Measurements from ENCODE around the gene GRIK3. TPM values are rescaled to one million over a fixed set of nuclear protein-coding genes. Genes with fewer than 3 reads are reported as not detected.
A peak's percentile ranks its signal among the peaks of the same experiment; 100 is the strongest.

Gene GRIK3
- total and polyA plus RNA-seq, 8 donors = under 0.01 to 4.9 (median 0.46) TPM; not detected in 1

GRCh38 chr1:36977731-36978406 is 56.4 kb downstream of the GRIK3 start:
- intact Hi-C loops (cut with DNase I; ENCODE audit: low total_unique reads) = no loop called here
- Histone ChIP-seq H3K27me3 (peaks cover 0 to 66% (median 0%) of the 10 kb centered on the region in 3 donors), H3K27ac (no peak overlapping the region), H3K4me1 (no peaks in the 10 kb centered on the region), H3K36me3 (no peaks in the 10 kb centered on the region), H3K9me3 (peaks cover 0 to 13% (median 10%) of the 10 kb centered on the region in 4 donors), H3K4me3 (no peak overlapping the region)
- TF ChIP-seq CTCF (IDR thresholded peaks at IDR 0.05) (no peak), POLR2AphosphoS5 (IDR thresholded peaks at IDR 0.05) (no peak), EP300 (IDR thresholded peaks at IDR 0.05) (no peak), POLR2A (IDR thresholded peaks at IDR 0.05) (no peak)
- peak in 1 of 2 donors; percentile 38 for DNase-seq
- 75 to 84% (median 78%) methylated on average over 9 of the region's 9 CpGs for WGBS, 5 donors

- Histone ChIP-seq H3K9me3 (peaks cover 0 to 13% (median 10%) of the 10 kb centered on the region in 4 donors), H3K27ac (no peak overlapping the region), H3K27me3 (peaks cover 0 to 44% (median 0%) of the 10 kb centered on the region in 3 donors), H3K4me3 (no peak overlapping the region), H3K4me1 (no peaks in the 10 kb centered on the region), H3K36me3 (no peaks in the 10 kb centered on the region)
- WGBS, 5 donors = 41 to 52% (median 49%) methylated on average over 4 to 5 of the region's 5 CpGs
- TF ChIP-seq CTCF (IDR thresholded peaks at IDR 0.05) = no peak
- TF ChIP-seq POLR2A (IDR thresholded peaks at IDR 0.05) = no peak
- no peak for TF ChIP-seq POLR2AphosphoS5 (IDR thresholded peaks at IDR 0.05)
- TF ChIP-seq EP300 (IDR thresholded peaks at IDR 0.05) = no peak
- intact Hi-C loops (cut with DNase I; ENCODE audit: low total_unique reads) = no loop called here
- no peak for DNase-seq
Measured at GRCh38 chr1:36975642-36976041, 58.7 kb downstream of the GRIK3 start.

DNA sequence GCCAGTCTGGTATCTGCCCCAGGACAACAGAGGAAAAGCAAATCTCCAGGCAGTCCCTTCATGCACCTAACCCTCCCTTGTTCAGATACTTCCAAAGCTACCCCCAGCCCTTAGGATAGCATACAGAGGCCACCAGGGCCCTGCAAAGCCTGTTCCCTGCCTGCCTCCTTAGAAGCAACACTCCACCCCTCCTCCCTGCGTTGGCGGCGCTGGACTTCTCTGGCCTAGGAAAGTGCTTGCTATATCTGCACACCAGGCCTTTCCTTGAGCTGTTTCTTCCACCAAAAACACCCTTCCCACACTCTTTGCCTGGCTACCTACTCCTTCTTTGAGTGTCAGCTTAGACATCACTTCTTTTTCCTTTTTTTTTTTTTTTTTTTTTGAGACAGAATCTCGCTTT is 61.3 kb downstream of the GRIK3 start:
- intact Hi-C loops (cut with DNase I; ENCODE audit: low total_unique reads) = no loop called here
- peaks cover 0 to 31% (median 0%) of the 10 kb centered on the region in 3 donors for H3K27me3 ChIP-seq
- peaks cover 0 to 7% (median 5%) of the 10 kb centered on the region in 4 donors for H3K9me3 ChIP-seq
- no peaks in the 10 kb centered on the region for H3K4me1 ChIP-seq
- TF ChIP-seq EP300 (IDR thresholded peaks at IDR 0.05) (no peak), POLR2A (IDR thresholded peaks at IDR 0.05) (no peak), POLR2AphosphoS5 (IDR thresholded peaks at IDR 0.05) (no peak)
- WGBS, 5 donors = 81 to 89% (median 86%) methylated on average over 4 of the region's 4 CpGs
- H3K27ac ChIP-seq = no peak overlapping the region
- DNase-seq = no peak
- no peaks in the 10 kb centered on the region for H3K36me3 ChIP-seq
- H3K4me3 ChIP-seq = no peak overlapping the region

GRCh38 chr1:36971852-36972618 is 62.3 kb downstream of the GRIK3 start:
- 44 to 62% (median 58%) methylated on average over 14 of the region's 14 CpGs for WGBS, 5 donors
- peak in 1 of 2 donors; percentile 9 for DNase-seq
- H3K27me3 ChIP-seq = peaks cover 0 to 28% (median 0%) of the 10 kb centered on the region in 3 donors
- no peaks in the 10 kb centered on the region for H3K36me3 ChIP-seq
- TF ChIP-seq POLR2AphosphoS5 (IDR thresholded peaks at IDR 0.05) (no peak), POLR2A (IDR thresholded peaks at IDR 0.05) (no peak), EP300 (IDR thresholded peaks at IDR 0.05) (no peak), CTCF (IDR thresholded peaks at IDR 0.05) (no peak)
- H3K27ac ChIP-seq = no peak overlapping the region
- intact Hi-C loops (cut with DNase I; ENCODE audit: low total_unique reads) = no loop called here
- no peaks in the 10 kb centered on the region for H3K9me3 ChIP-seq
- H3K4me1 ChIP-seq = no peaks in the 10 kb centered on the region
- no peak overlapping the region for H3K4me3 ChIP-seq

Measured in stomach (tissue), 9 donors.